DOHH2 (cell line): ENCODE results near the gene FDX1.
A peak's percentile ranks its signal among the peaks of the same experiment; 100 is the strongest.
"Not testable (repeated sequence)": the region's sequence is repeated elsewhere in the genome, so short reads cannot be mapped to it uniquely, and the experiment has no call there.

Experiments
- H3F3A ChIP-seq: fragments of 200-600 bp; sonication (generic), shearing (Covaris generic); 2 replicates; pipeline ENCODE4 v1.6.0; 2016; ENCODE audit warnings: antibody characterized with exemption, mild to moderate bottlenecking; ENCODE audit not compliant: control insufficient read depth, insufficient read depth
- H3K27ac ChIP-seq: fragments of 200-600 bp; sonication (generic); 2 replicates; pipeline ENCODE4 v1.5.1; 2014; ENCODE audit warnings: low read depth, mild to moderate bottlenecking, low read length, moderate library complexity
- H3K27me3 ChIP-seq: fragments of 200-600 bp; sonication (generic); 2 replicates; pipeline ENCODE4 v1.6.1; 2014; ENCODE audit warnings: mild to moderate bottlenecking, low read length, mixed read lengths; ENCODE audit not compliant: control insufficient read depth
- H3K36me3 ChIP-seq: fragments of 200-600 bp; sonication (generic); 2 replicates; pipeline ENCODE4 v1.6.1; 2014; ENCODE audit warnings: mild to moderate bottlenecking, low read length, moderate library complexity, mixed read lengths; ENCODE audit not compliant: control insufficient read depth
- H3K4me1 ChIP-seq: fragments of 200-600 bp; sonication (generic); 2 replicates; pipeline ENCODE4 v1.6.1; 2014; ENCODE audit warnings: mild to moderate bottlenecking, low read length, mixed read lengths; ENCODE audit not compliant: control insufficient read depth
- H3K4me2 ChIP-seq: fragments of 200-600 bp; sonication (generic); 2 replicates; pipeline ENCODE4 v1.6.0; 2014; ENCODE audit warnings: mild to moderate bottlenecking, low read length, moderate library complexity
- H3K4me3 ChIP-seq: fragments of 200-600 bp; sonication (generic); 2 replicates; pipeline ENCODE4 v1.5.1; 2014; ENCODE audit warnings: mild to moderate bottlenecking, low read length, mixed read lengths
- H3K79me2 ChIP-seq: fragments of 200-600 bp; sonication (generic); 2 replicates; pipeline ENCODE4 v1.6.1; 2014; ENCODE audit warnings: mild to moderate bottlenecking, low read length, mixed read lengths; ENCODE audit not compliant: control insufficient read depth
- H3K9me2 ChIP-seq: fragments of 200-600 bp; sonication (generic); replicated peaks from 2 replicates; pipeline ENCODE4 v1.6.1; 2014; ENCODE audit warnings: mild to moderate bottlenecking, low read length, mixed read lengths; ENCODE audit not compliant: control insufficient read depth
- H3K9me3 ChIP-seq: fragments of 200-600 bp; sonication (generic); 2 replicates; pipeline ENCODE4 v1.6.1; 2014; ENCODE audit warnings: antibody characterized with exemption, low read length, mixed read lengths; ENCODE audit not compliant: control insufficient read depth, insufficient read depth
- H4K20me1 ChIP-seq: fragments of 200-600 bp; sonication (generic); 2 replicates; pipeline ENCODE4 v1.6.0; 2014; ENCODE audit warnings: low read depth, mild to moderate bottlenecking, antibody characterized with exemption, low read length, moderate library complexity; ENCODE audit not compliant: control insufficient read depth, insufficient read depth
- EZH2phosphoT487 ChIP-seq: fragments of 200-600 bp; sonication (generic); IDR thresholded peaks from 2 replicates; pipeline ENCODE4 v1.6.1; 2017; ENCODE audit warnings: borderline replicate concordance, mild to moderate bottlenecking, antibody characterized with exemption, low read length, moderate library complexity, mixed read lengths
- TF ChIP-seq, protein P1 (sequence below): fragments of 200-600 bp; sonication (generic); IDR thresholded peaks from one replicate; pipeline ENCODE4 v1.5.1; 2014; ENCODE audit warnings: antibody characterized with exemption, mild to moderate bottlenecking, low read depth, low read length; ENCODE audit not compliant: poor library complexity, severe bottlenecking

The FDX1 gene

DNA sequence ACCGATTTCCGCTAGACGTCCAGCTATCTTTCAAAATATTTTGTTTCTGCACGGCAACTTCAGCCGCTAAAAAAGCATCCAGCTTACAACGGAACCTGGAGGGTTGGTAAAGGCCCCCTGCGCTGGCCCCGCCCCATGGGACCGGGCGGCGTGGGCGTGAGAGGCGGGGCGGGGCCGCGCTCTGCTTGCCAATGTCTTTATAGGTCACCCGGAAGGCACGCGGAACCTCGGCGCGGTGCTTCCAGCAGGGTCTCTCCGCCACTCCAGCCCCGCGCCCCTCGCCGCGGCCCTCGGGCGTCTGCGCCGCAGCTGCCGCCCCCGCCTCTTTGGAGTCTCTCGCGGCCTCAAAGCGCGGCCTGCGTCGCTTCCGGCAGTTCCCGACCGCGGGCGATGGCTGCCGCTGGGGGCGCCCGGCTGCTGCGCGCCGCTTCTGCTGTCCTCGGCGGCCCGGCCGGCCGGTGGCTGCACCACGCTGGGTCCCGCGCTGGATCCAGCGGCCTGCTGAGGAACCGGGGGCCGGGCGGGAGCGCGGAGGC lies at the start of gene FDX1:
FDX1 (plus strand) TSS at position 218 of the 536 bp plus-strand sequence; CDS start at position 391, 173 bp downstream.
- Histone ChIP-seq H3K9me3 (no peaks in the 10 kb centered on the region), H3K36me3 (peaks cover 5% of the 10 kb centered on the region; the same call in 1 of the 2 replicates), H4K20me1 (peaks cover 3% of the 10 kb centered on the region; the same call in 1 of the 2 replicates), H3F3A (peaks cover 7% of the 10 kb centered on the region; the same call in 1 of the 2 replicates), H3K9me2 (no peaks in the 10 kb centered on the region), H3K4me1 (peaks cover 36% of the 10 kb centered on the region), H3K4me2 (peak within 1 kb of the TSS; percentile 78), H3K27me3 (no peaks in the 10 kb centered on the region), H3K27ac (peak within 1 kb of the TSS; percentile 68), H3K4me3 (peak within 1 kb of the TSS; percentile 85), H3K79me2 (peaks cover 47% of the 10 kb centered on the region)
- TF ChIP-seq, protein P1, sequence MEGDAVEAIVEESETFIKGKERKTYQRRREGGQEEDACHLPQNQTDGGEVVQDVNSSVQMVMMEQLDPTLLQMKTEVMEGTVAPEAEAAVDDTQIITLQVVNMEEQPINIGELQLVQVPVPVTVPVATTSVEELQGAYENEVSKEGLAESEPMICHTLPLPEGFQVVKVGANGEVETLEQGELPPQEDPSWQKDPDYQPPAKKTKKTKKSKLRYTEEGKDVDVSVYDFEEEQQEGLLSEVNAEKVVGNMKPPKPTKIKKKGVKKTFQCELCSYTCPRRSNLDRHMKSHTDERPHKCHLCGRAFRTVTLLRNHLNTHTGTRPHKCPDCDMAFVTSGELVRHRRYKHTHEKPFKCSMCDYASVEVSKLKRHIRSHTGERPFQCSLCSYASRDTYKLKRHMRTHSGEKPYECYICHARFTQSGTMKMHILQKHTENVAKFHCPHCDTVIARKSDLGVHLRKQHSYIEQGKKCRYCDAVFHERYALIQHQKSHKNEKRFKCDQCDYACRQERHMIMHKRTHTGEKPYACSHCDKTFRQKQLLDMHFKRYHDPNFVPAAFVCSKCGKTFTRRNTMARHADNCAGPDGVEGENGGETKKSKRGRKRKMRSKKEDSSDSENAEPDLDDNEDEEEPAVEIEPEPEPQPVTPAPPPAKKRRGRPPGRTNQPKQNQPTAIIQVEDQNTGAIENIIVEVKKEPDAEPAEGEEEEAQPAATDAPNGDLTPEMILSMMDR: peak; percentile 39
- no peak for TF ChIP-seq EZH2phosphoT487

DNA sequence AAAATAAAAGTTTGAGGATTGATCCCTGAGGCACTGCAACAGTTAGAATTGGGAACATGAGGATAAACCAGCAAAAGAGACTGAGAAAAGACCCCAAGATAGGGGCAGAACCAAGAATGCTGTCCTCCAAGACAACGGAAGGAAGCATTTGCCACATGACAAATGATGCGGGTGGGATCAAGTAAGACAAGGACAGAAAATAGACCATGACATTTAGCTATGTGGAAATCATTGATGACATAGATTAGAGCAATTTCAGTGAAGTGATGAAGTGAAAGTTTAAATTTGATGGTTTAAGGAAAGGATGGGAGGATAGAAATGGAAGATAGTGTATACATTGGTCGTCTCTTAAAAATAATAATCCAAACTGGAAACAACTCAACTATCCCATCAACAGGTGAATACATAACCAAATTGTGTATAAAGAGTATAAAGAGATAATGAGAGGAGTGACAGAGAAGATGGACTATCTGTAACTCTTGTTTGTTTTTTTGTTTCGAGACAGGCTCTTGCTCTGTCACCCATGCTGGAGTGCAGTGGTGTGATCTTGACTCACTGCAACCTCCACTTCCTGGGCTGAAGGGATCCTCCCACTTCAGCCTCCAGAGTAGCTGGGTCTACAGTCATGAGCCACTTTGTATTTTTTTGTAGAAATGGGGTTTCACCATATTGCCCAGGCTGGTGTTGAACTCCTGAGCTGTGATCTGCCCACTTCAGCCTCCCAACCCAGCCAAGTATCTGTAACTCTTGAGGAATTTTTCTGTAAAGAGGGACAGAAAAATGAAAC lies 48.7 kb upstream of the FDX1 start:
- no peak overlapping the region for H3K4me3 ChIP-seq
- H3F3A ChIP-seq: no peaks in the 10 kb centered on the region
- no peak overlapping the region for H3K4me2 ChIP-seq
- peaks cover 3% of the 10 kb centered on the region; the same call in 1 of the 2 replicates for H3K4me1 ChIP-seq
- no peaks in the 10 kb centered on the region for H4K20me1 ChIP-seq
- H3K27ac ChIP-seq: no peak overlapping the region
- H3K79me2 ChIP-seq: no peaks in the 10 kb centered on the region
- H3K36me3 ChIP-seq: no peaks in the 10 kb centered on the region
- TF ChIP-seq, protein P1: no peak
- TF ChIP-seq EZH2phosphoT487: no peak
- H3K9me2 ChIP-seq: no peaks in the 10 kb centered on the region
- peaks cover under 1% of the 10 kb centered on the region for H3K27me3 ChIP-seq
- no peaks in the 10 kb centered on the region for H3K9me3 ChIP-seq

GRCh38 chr11:110388231-110388630 lies 41.5 kb upstream of the FDX1 start:
- H3K36me3 ChIP-seq, H3K27ac ChIP-seq, H3K27me3 ChIP-seq, H3K79me2 ChIP-seq, H3K9me3 ChIP-seq, H3K9me2 ChIP-seq, H3F3A ChIP-seq, H3K4me3 ChIP-seq, H3K4me2 ChIP-seq, H3K4me1 ChIP-seq, H4K20me1 ChIP-seq: not testable (repeated sequence)

DNA sequence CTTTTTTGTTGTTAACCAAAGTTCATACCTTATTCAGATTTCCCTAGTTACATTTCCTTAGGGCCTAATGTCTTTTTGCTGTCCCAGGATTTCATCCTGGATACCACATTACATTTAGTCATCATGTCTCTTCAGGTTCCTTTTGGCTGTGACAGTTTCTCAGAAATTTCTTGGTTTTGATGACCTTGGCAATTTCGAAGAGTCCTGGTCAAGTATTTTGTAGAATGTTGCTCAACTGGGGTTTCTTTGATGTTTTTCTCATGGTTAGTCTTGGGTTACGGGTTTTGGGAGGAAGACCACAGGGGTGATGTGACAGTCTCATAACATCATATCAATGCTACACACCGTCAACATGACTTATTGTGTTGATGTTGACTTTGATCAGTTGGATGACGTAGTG lies 39.8 kb upstream of the FDX1 start:
- H3F3A ChIP-seq: no peaks in the 10 kb centered on the region
- H3K4me1 ChIP-seq: no peaks in the 10 kb centered on the region
- no peak overlapping the region for H3K4me3 ChIP-seq
- no peaks in the 10 kb centered on the region for H3K27me3 ChIP-seq
- no peak overlapping the region for H3K4me2 ChIP-seq
- TF ChIP-seq, protein P1: no peak
- no peak for TF ChIP-seq EZH2phosphoT487
- no peaks in the 10 kb centered on the region for H3K79me2 ChIP-seq
- no peaks in the 10 kb centered on the region for H3K9me2 ChIP-seq
- no peaks in the 10 kb centered on the region for H3K36me3 ChIP-seq
- no peaks in the 10 kb centered on the region for H4K20me1 ChIP-seq
- no peak overlapping the region for H3K27ac ChIP-seq
- H3K9me3 ChIP-seq: no peaks in the 10 kb centered on the region
